ENCODE data around the gene RPL22L1.
"Not testable (repeated sequence)": the region's sequence is repeated elsewhere in the genome, so short reads cannot be mapped to it uniquely, and the experiment has no call there.

RPL22L1 gene

GRCh38 chr3:170877311-170877710 lies 7.3 kb upstream of the RPL22L1 start:
- not testable (repeated sequence) for DNase-seq

- no peak for DNase-seq
These were observed 6.5 kb upstream of the RPL22L1 start for GRCh38 chr3:170876537-170876936.

GRCh38 chr3:170869239-170869590 lies 780 bp downstream of the RPL22L1 start:
- DNase-seq = no peak

- DNase-seq = peak; percentile 33
These were observed 1.3 kb downstream of the RPL22L1 start for GRCh38 chr3:170868577-170869238.

- no peak for DNase-seq
These were observed 2.7 kb downstream of the RPL22L1 start for GRCh38 chr3:170867143-170867937.

- no peak for DNase-seq
These were observed 3.5 kb downstream of the RPL22L1 start for GRCh38 chr3:170866499-170866898.

GRCh38 chr3:170865209-170866094 lies 4.5 kb downstream of the RPL22L1 start:
- DNase-seq = peak; percentile 31

GRCh38 chr3:170864525-170865208 lies 5.3 kb downstream of the RPL22L1 start:
- DNase-seq = no peak

- DNase-seq = no peak
These were observed 6.2 kb downstream of the RPL22L1 start for GRCh38 chr3:170863816-170864215.

GRCh38 chr3:170862618-170863374 lies 7.2 kb downstream of the RPL22L1 start:
- DNase-seq = no peak

GRCh38 chr3:170858599-170858998 lies 11.4 kb downstream of the RPL22L1 start:
- no peak for DNase-seq

GRCh38 chr3:170852324-170852723 lies 17.7 kb downstream of the RPL22L1 start:
- no peak for DNase-seq

GRCh38 chr3:170848292-170848917 lies 21.6 kb downstream of the RPL22L1 start:
- no peak for DNase-seq

- DNase-seq = no peak
These were observed 25.6 kb downstream of the RPL22L1 start for GRCh38 chr3:170844377-170844776.

- DNase-seq = no peak
These were observed 29.6 kb downstream of the RPL22L1 start for GRCh38 chr3:170840291-170840859.

- no peak for DNase-seq
These were observed 30.4 kb downstream of the RPL22L1 start for GRCh38 chr3:170839518-170840100.

- DNase-seq = no peak
These were observed 33.5 kb downstream of the RPL22L1 start for GRCh38 chr3:170836491-170836890.

GRCh38 chr3:170835336-170835735 lies 34.7 kb downstream of the RPL22L1 start:
- DNase-seq = no peak

- no peak for DNase-seq
These were observed 39.4 kb downstream of the RPL22L1 start for GRCh38 chr3:170830580-170830979.

GRCh38 chr3:170829546-170830272 lies 40.3 kb downstream of the RPL22L1 start:
- no peak for DNase-seq
